Vagina (tissue), 2 donors: Measurements from ENCODE around the gene SLC35B4.

ENCODE experiments used
- POLR2A ChIP-seq, 2 donors: fragments of 450-650 bp; IDR thresholded peaks; one replicate each; pipeline ENCODE4 v1.6.1; 2017; ENCODE audit warnings: antibody characterized with exemption in 2 of 2, mild to moderate bottlenecking in 2 of 2, moderate library complexity in 2 of 2
- POLR2AphosphoS5 ChIP-seq, 2 donors: sonication (generic); formaldehyde crosslinking; IDR thresholded peaks; one replicate each; pipeline ENCODE4 v1.9.0; 2017; ENCODE audit warnings: antibody characterized with exemption in 2 of 2, mild to moderate bottlenecking in 2 of 2, low read depth in 1 of 2; ENCODE audit not compliant: insufficient read depth in 1 of 2

- TF ChIP-seq POLR2AphosphoS5 (IDR thresholded peaks at IDR 0.05; ENCODE audit: insufficient read depth in 1 of 2, low read depth in 1 of 2) (no peak), POLR2A (IDR thresholded peaks at IDR 0.05) (no peak)
Observed at GRCh38 chr7:134332892-134333291, 16.2 kb upstream of the SLC35B4 start.
